SK-N-MC (cell line): Measurements from ENCODE around the gene CNOT6L.
A peak's percentile ranks its signal among the peaks of the same experiment; 100 is the strongest.
"Not testable (repeated sequence)": the region's sequence is repeated elsewhere in the genome, so short reads cannot be mapped to it uniquely, and the experiment has no call there.

Experiments used
- DNase-seq: peaks from one replicate; pipeline ENCODE4 v3.0.0-alpha.2; 2011; ENCODE audit warnings: low read depth, low spot score
- H3K27ac ChIP-seq: fragments of 200-600 bp; sonication (generic); 2 replicates; pipeline ENCODE4 v1.5.1; 2016; ENCODE audit warnings: mixed run types
- H3K36me3 ChIP-seq: fragments of 200-600 bp; sonication (generic); 2 replicates; pipeline ENCODE4 v1.6.1; 2017; ENCODE audit warnings: antibody characterized with exemption, low read length, mixed read lengths; ENCODE audit not compliant: insufficient read depth
- H3K4me3 ChIP-seq: fragments of 200-600 bp; sonication (generic); 2 replicates; pipeline ENCODE4 v1.5.1; 2016
- H3K9ac ChIP-seq: fragments of 200-600 bp; sonication (generic); 2 replicates; pipeline ENCODE4 v1.8.0; 2017; ENCODE audit warnings: mixed run types, mixed read lengths; ENCODE audit not compliant: insufficient read length
- H3K9me3 ChIP-seq: fragments of 200-600 bp; sonication (generic); 2 replicates; pipeline ENCODE4 v1.6.1; 2017; ENCODE audit warnings: low read depth, mild to moderate bottlenecking, antibody characterized with exemption, low read length, moderate library complexity, mixed read lengths
- EZH2 ChIP-seq: fragments of 200-600 bp; sonication (generic); IDR thresholded peaks from one replicate; pipeline ENCODE4 v1.6.1; 2017; ENCODE audit warnings: antibody characterized with exemption
- FOXP2 ChIP-seq: optimal IDR thresholded peaks from 2 replicates; pipeline ENCODE3; 2011; ENCODE audit warnings: mild to moderate bottlenecking, moderate library complexity; ENCODE audit not compliant: insufficient read depth; ENCODE audit errors: extremely low read length, control extremely low read depth
- POLR2AphosphoS5 ChIP-seq: IDR thresholded peaks from 2 replicates; pipeline ENCODE4 v1.6.1; 2012; ENCODE audit warnings: mild to moderate bottlenecking, low read depth, low read length, borderline replicate concordance

The CNOT6L gene

DNA sequence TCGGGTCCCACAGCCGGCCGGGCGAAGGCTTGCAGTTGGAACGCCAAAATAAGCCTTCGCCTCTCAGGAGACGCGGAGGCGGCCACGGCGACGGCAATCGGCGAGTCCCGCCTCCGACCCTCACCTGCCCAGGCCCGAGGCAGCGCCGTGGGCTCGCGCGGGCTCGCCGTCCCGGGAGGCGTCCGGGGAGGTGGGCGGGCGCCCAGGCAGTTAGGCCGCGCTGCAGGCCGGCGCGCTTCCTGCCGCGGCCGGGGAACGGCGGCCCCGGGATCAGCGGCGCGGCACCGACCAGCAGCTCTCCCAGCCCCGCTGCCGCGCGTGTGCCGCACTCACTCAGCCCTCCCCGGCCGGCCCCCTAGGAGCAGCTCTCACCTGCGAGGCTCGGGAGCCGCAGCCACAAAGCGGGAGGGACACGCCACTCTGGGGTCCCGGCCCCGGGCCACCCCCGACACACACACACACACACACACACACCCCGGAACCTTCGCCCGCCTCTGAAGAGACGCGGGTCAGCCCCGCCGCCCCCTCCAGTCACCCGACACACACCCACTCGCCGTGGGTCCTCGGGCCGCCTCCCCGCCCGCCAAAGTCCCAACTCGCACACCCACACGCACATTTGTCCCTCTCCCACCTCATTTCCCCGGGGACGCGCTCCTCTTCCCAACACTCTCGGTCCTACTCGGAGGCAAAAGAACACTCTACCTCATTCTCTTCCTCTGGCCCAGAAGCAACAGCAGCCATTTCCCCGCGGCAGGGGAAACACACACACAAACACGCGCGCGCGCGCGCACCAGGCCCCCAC is at the start of gene CNOT6L:
Gene CNOT6L, minus strand, starts transcription at position 767 of the 802 bp plus-strand sequence. Its CDS starts 60 bp downstream, at position 707.
- H3K36me3 ChIP-seq: no peaks in the 10 kb centered on the region
- peak within 1 kb of the TSS; percentile 89 for H3K27ac ChIP-seq
- H3K9ac ChIP-seq: peak within 1 kb of the TSS; percentile 93
- H3K4me3 ChIP-seq: peak within 1 kb of the TSS; percentile 99
- no peak for DNase-seq
- TF ChIP-seq EZH2: no peak
- no peak for TF ChIP-seq FOXP2
- TF ChIP-seq POLR2AphosphoS5: no peak
- H3K9me3 ChIP-seq: no peaks in the 10 kb centered on the region

DNA sequence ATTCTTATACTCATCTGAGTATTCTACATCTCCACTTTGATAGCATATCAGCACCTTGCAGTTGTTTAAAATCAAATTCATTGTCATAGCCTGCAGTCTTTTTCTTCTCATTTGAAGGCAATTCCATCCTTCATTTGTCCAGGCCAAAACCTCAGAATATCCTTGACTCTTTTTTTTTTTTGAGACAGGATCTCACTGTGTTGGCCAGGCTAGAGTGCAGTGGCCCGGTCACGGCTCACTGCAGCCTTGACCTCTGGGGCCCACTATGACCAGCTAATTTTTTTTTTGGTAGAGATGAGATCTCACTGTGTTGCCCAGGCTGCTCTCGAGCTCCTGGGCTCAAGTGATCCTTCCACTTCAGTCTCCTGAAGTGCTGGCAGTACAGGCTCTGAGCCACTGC is 46.1 kb upstream of the CNOT6L start:
- no peak for DNase-seq
- Histone ChIP-seq H3K4me3 (no peak overlapping the region), H3K9ac (no peak overlapping the region), H3K27ac (no peak overlapping the region), H3K9me3 (no peaks in the 10 kb centered on the region), H3K36me3 (peaks cover 12% of the 10 kb centered on the region)
- TF ChIP-seq POLR2AphosphoS5: no peak
- no peak for TF ChIP-seq EZH2
- TF ChIP-seq FOXP2: no peak

DNA sequence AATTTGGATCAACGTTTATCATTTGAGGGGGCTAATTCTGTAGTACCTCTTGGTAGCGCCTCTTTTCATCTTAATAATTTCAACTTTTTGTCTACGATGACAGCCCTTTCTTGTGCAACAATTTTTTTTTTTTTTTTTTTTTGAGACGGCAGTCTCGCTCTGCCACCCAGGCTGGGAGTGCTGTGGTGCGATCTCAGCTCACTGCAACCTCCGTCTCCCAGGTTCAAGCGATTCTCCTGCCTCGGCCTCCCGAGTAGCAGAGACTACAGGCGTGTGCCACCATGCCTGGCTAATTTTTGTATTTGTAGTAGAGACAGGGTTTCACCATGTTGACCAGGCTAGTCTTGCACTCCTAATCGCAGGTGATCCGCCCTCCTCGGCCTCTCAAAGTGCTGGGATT is 44.2 kb upstream of the CNOT6L start:
- DNase-seq: not testable (repeated sequence)
- peaks cover 12% of the 10 kb centered on the region for H3K36me3 ChIP-seq
- H3K27ac ChIP-seq: 0 out of 2 replicates have a peak overlapping the region, but pooled peaks have one; percentile 94

DNA sequence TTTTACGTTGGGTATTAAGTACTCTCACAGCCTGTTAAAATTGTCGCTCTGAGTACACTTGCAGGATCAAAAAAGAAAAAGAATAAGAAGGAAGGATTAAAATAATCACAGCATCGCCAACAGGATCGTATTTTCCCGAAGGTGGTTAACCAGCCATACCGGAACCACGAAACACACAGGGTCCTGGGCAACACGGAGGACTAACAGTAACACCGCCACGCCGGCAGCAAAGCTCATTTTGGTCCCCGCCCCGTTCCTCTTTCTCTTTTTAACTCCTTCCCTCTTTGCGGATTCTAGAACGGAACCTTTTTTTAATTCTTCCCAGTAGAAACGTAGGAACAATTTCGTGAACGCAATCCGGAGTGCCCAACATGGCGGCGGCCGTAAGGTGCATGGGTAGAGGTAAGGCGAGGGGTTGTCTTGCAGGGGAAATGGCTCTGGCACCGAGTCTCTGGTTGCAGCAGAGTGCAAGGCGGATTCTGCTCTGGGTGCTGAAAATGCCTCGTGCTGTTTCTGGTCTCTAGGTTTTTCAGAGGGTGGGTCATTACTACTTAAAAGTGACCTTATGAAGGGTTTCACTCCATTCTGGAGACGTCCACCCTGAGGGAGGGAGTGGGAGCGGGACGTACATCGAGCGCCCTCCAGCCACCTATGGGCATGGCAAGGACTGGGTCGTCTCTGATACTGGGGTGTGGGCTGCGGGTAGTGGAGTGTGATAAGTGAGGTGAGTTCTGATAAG is 43.5 kb upstream of the CNOT6L start, which contains the start of gene MRPL1:
Gene MRPL1, plus strand, starts transcription at position 353 of the 739 bp plus-strand sequence. Its CDS starts 19 bp downstream, at position 372.
- H3K9ac ChIP-seq: peak within 1 kb of the TSS; percentile 96

More for the DNA sequence above, 44.2 kb upstream of the CNOT6L start:
- H3K9me3 ChIP-seq: not testable (repeated sequence)
- Histone ChIP-seq H3K9ac (peak overlapping the region; percentile 96), H3K4me3 (peak overlapping the region; percentile 100)

DNA sequence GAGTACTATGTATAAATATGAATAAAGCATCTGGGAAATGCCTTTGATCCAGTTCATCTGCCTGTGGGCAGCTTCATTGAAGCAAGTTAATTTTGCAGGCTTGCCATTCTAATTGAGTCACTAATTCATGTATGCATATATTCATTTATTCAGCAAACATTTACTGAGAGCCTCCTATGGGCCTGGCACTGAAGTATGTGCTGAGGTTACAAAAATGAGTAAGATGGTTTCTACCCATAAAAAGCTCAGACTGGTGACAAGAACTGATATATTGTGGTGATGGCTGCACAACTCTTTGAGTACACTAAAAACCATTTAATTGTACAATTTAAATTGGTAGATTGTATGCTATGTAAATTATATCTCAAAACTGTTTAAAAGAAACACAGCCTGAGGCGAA is 42.3 kb upstream of the CNOT6L start:
- TF ChIP-seq FOXP2 (no peak), POLR2AphosphoS5 (no peak), EZH2 (no peak)
- no peak for DNase-seq
- H3K27ac ChIP-seq: peak overlapping the region; percentile 94; the same call in 1 of the 2 replicates
- H3K9ac ChIP-seq: no peak overlapping the region
- H3K9me3 ChIP-seq: no peaks in the 10 kb centered on the region
- peak overlapping the region; percentile 100 for H3K4me3 ChIP-seq
- H3K36me3 ChIP-seq: peaks cover 8% of the 10 kb centered on the region; the same call in 1 of the 2 replicates

More for the DNA sequence above, 43.5 kb upstream of the CNOT6L start, which contains the start of gene MRPL1:
- Histone ChIP-seq H3K27ac (peak within 1 kb of the TSS; percentile 94), H3K4me3 (peak within 1 kb of the TSS; percentile 100), H3K36me3 (peaks cover 12% of the 10 kb centered on the region), H3K9me3 (no peaks in the 10 kb centered on the region)
- DNase-seq: peak; percentile 94
- TF ChIP-seq EZH2 (no peak), FOXP2 (no peak), POLR2AphosphoS5 (peak; percentile 98)

DNA sequence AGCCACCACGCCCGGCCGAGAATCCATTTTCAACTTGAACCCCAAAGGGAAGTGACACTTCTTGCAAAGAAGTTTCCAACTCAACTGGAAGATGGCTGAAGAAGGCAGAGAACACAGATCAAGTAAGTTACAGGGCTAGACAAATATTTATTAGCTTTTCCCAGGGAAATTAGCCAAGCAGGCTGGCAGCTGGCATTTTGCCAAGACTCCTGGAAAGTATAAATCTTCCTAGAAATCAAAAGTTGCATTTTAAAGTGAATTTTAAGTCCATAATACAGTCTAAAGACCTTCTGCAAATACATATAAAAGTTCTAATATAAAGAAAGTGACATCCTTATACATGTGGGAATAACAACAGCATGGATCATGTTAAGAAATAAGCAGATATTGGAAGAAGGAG is 40.1 kb upstream of the CNOT6L start:
- TF ChIP-seq POLR2AphosphoS5 (no peak), EZH2 (no peak), FOXP2 (no peak)
- no peak overlapping the region for H3K4me3 ChIP-seq

DNA sequence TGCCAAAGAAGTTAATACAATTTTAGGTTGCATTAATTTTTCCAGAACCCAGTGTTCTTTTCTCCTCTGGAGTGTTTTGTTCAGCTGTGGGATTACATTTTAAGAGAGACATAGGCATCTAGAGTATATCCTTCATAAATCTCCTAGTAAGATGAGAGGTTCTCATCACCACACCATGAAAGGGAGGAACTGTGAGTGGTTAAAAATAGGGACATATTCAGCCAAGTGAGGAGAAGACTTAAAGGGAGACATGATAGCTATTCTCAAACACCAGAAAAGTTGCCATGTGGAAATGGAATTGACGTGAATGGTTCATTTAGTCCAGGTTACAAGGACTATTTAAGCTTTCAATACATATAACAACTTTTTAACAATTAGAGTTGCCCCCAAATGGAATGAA is 37.0 kb upstream of the CNOT6L start:
- H3K4me3 ChIP-seq: no peak overlapping the region
- no peak for TF ChIP-seq EZH2
- H3K9me3 ChIP-seq: no peaks in the 10 kb centered on the region
- no peaks in the 10 kb centered on the region for H3K36me3 ChIP-seq
- no peak overlapping the region for H3K9ac ChIP-seq
- H3K27ac ChIP-seq: no peak overlapping the region
- DNase-seq: no peak

More for the DNA sequence above, 40.1 kb upstream of the CNOT6L start:
- H3K36me3 ChIP-seq: no peaks in the 10 kb centered on the region
- peak; percentile 55 for DNase-seq
- no peaks in the 10 kb centered on the region for H3K9me3 ChIP-seq
- H3K27ac ChIP-seq: no peak overlapping the region
- no peak overlapping the region for H3K9ac ChIP-seq

DNA sequence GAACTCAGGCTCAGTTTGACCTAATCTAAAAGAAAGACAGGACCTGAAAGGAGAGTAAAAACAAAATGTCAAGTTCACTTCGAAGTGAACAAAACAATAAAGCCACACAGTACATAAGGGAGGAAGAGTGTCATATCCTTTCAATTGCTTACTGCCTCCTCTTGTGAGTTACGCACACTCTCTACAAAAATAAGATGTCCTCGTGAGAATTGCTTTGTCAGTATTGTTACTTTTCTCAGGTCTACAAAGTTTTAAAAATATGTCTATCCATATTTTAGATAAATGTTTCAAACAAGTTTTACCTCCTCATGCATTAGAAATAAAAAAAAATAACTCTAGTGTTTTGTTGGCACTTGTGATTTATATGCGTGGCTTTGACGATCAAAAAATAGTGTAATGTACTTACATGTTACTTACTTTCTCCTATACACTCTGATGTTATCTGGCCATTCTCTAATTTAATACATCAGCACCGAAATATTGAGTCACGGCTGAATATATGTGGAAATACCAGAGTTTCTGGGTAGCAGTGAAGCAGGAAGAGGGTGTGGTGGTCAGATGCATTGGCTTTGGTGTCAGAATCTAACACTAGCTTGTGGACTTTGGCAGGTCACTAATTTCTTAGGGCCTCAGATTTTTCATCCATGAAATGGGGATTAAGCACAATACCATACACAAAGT is 35.4 kb upstream of the CNOT6L start:
- Histone ChIP-seq H3K9ac (no peak overlapping the region), H3K4me3 (no peak overlapping the region), H3K27ac (no peak overlapping the region), H3K36me3 (no peaks in the 10 kb centered on the region), H3K9me3 (no peaks in the 10 kb centered on the region)
- no peak for DNase-seq
- no peak for TF ChIP-seq EZH2
- TF ChIP-seq POLR2AphosphoS5: no peak
- no peak for TF ChIP-seq FOXP2
